Epithelial cell of esophagus (primary cell): Measurements from ENCODE around the gene THSD4.

Experiments
- DNase-seq: peaks from one replicate; pipeline ENCODE4 v3.0.0; 2010; ENCODE audit warnings: low read depth
- H3K4me3 ChIP-seq: 2 replicates; pipeline ENCODE4 v1.5.1; 2011; ENCODE audit warnings: mild to moderate bottlenecking, low read length, control low read depth
- TF ChIP-seq, protein P1 (sequence below): IDR thresholded peaks from 2 replicates; pipeline ENCODE4 v1.5.1; 2011; ENCODE audit warnings: low read depth, mild to moderate bottlenecking, low read length, control low read depth, inconsistent platforms; ENCODE audit not compliant: insufficient read depth; ENCODE audit errors: missing control alignments

The THSD4 gene

GRCh38 chr15:71219101-71219500 lies 103.8 kb downstream of the THSD4 start:
- no peak for DNase-seq
- H3K4me3 ChIP-seq: no peak overlapping the region
- TF ChIP-seq, protein P1, sequence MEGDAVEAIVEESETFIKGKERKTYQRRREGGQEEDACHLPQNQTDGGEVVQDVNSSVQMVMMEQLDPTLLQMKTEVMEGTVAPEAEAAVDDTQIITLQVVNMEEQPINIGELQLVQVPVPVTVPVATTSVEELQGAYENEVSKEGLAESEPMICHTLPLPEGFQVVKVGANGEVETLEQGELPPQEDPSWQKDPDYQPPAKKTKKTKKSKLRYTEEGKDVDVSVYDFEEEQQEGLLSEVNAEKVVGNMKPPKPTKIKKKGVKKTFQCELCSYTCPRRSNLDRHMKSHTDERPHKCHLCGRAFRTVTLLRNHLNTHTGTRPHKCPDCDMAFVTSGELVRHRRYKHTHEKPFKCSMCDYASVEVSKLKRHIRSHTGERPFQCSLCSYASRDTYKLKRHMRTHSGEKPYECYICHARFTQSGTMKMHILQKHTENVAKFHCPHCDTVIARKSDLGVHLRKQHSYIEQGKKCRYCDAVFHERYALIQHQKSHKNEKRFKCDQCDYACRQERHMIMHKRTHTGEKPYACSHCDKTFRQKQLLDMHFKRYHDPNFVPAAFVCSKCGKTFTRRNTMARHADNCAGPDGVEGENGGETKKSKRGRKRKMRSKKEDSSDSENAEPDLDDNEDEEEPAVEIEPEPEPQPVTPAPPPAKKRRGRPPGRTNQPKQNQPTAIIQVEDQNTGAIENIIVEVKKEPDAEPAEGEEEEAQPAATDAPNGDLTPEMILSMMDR: no peak

DNA sequence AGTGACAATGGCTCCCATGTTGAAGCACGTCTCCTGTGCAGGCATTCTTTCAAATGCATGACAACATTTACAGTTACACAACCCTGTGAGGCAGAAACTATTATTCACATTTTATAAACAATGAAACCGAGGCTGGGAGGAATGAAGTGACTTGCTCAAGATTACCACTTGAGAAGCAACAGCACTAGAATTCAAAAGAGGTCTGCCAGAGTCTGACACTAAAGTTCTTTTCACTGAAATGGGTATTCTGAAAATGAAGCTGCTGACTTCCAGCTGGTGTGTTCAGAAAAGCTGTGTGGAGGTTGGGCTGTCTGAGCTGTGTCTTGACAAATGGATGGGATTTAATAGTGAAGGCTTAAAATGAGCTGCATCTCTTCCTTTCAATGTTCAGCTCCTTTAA lies 104.4 kb downstream of the THSD4 start:
- H3K4me3 ChIP-seq: no peak overlapping the region
- peak; percentile 96 for DNase-seq
- TF ChIP-seq, protein P1: no peak

GRCh38 chr15:71220828-71221227 lies 105.6 kb downstream of the THSD4 start:
- H3K4me3 ChIP-seq: no peak overlapping the region
- TF ChIP-seq, protein P1: no peak
- no peak for DNase-seq

- no peak overlapping the region for H3K4me3 ChIP-seq
- TF ChIP-seq, protein P1: no peak
- no peak for DNase-seq
Measured at GRCh38 chr15:71221417-71221816, 106.1 kb downstream of the THSD4 start.

GRCh38 chr15:71223516-71223915 lies 108.2 kb downstream of the THSD4 start:
- TF ChIP-seq, protein P1: no peak
- peak; percentile 71 for DNase-seq
- no peak overlapping the region for H3K4me3 ChIP-seq

GRCh38 chr15:71224024-71224423 lies 108.8 kb downstream of the THSD4 start:
- TF ChIP-seq, protein P1: no peak
- no peak overlapping the region for H3K4me3 ChIP-seq
- DNase-seq: peak; percentile 56

- TF ChIP-seq, protein P1: no peak
- no peak for DNase-seq
- no peak overlapping the region for H3K4me3 ChIP-seq
Measured at GRCh38 chr15:71225851-71226250, 110.6 kb downstream of the THSD4 start.
